Transverse colon (tissue), 3 donors: ENCODE measurements around the gene OR2B6.

Source experiments
- CTCF ChIP-seq, 5 experiments: fragments of 200-600 bp in 3 of 5; fragments of 450-650 bp in 2 of 5; sonication (generic) in 3 of 5; IDR thresholded peaks; 1 replicate in 2 of 5; 2 replicates in 3 of 5; pipeline ENCODE4 v1.5.1; 2016 to 2017; ENCODE audit warnings: antibody characterized with exemption in 5 of 5, inconsistent platforms in 3 of 5, mild to moderate bottlenecking in 2 of 5, moderate library complexity in 1 of 5
- EP300 ChIP-seq: sonication (generic); formaldehyde crosslinking; IDR thresholded peaks from one replicate; pipeline ENCODE4 v1.6.1; 2017; ENCODE audit warnings: antibody characterized with exemption, low read depth

DNA sequence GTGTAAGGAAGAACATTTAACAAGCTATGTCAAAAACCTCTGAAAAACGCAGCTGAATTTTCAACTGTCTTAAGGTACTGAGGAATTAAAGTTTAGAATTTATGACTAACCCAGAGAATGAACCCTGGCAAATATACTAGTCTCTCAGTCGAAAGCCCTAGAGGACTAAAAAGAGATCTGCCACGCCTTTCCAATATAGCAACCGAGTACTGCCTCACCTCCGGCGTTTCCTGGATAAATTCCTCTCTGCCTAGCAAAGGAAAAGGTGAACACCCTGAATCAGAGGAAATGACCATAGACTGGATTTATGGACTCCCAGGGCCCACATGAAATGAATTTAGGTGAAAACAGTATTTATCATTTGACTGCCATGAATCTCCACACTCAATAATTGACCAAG lies 32.9 kb upstream of the OR2B6 start:
- TF ChIP-seq CTCF (IDR thresholded peaks at IDR 0.05): no peak
- no peak for TF ChIP-seq EP300
